DMS153 (cell line): Measurements from ENCODE around the gene DUSP3.

ENCODE experiments used
- DNase-seq: peaks from one replicate; lab custom pipeline; 2025; lab: John Stamatoyannopoulos, UW

Gene DUSP3

GRCh38 chr17:43732958-43733357, 45.8 kb downstream of the DUSP3 start:
- DNase-seq: no peak

GRCh38 chr17:43728081-43728480, 50.7 kb downstream of the DUSP3 start:
- DNase-seq: no peak

DNA sequence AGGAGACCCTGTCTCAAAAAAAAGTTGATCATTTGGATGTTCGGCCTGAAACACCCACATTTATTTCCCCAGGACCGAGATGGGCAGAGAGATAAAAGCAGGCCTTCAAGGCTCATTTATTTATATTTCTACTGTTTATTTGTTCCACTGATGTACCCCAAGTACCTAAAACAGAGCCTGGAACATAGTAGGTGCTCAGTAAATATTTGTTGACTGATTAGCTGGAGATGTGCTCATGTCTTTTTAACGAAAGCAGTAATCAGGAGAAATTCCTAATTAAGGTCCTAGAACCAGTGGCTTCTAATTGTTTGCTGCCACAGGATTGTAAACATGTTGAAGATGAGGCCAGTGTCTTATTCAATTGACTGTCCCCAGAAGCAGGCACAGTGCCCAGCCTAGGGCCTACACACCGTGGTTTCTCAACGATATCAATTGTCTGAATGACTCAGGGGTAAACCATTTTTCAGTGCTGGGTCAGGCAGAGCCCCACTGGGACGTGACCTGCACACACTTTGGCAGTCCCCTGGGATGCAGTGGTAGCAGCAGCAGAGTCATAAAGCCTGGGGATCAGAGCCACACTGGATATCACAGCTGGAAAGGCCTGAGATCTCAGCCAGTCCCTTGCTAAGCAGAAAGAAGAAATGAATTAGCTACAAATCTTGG, 54.9 kb downstream of the DUSP3 start:
- DNase-seq: no peak

DNA sequence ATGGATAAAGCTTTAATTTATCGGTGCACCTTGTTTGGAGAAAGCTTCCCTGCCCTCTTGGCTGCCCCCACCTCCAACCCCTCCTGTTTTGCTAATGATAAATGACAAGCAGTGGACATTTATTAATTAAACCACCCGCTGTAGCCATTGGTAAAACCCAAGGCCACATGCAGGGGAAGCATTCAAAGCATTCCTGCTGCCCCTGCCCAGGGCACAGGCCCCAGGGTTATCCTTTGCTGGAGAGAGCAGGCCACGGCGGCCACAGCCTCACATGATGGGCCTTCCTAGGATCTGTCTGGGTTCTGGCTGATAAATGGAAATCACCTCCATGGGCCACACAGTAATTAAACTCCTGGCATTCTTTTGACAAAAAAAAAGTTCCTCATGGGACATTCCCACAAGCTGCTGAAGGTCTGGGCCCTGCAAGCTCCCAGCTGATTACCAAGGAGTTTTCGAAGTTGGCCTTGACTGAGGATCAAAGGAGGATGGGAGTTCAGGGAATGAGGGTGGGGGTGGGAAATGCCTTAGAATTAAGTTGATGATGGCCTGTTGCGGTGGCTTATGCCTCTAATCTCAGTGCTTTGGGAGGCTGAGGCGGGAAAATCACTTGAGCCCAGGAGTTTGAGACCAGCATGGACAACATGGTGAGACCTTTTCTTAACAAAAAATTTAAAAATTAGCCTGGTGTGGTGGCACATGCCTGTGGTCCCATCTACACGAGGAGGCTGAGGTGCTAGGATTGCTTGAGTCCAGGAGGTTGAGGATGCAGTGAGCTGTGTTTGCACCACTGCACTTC, 55.7 kb downstream of the DUSP3 start:
- no peak for DNase-seq

- DNase-seq: no peak
Observed at GRCh38 chr17:43722269-43722619, 56.5 kb downstream of the DUSP3 start.

DNA sequence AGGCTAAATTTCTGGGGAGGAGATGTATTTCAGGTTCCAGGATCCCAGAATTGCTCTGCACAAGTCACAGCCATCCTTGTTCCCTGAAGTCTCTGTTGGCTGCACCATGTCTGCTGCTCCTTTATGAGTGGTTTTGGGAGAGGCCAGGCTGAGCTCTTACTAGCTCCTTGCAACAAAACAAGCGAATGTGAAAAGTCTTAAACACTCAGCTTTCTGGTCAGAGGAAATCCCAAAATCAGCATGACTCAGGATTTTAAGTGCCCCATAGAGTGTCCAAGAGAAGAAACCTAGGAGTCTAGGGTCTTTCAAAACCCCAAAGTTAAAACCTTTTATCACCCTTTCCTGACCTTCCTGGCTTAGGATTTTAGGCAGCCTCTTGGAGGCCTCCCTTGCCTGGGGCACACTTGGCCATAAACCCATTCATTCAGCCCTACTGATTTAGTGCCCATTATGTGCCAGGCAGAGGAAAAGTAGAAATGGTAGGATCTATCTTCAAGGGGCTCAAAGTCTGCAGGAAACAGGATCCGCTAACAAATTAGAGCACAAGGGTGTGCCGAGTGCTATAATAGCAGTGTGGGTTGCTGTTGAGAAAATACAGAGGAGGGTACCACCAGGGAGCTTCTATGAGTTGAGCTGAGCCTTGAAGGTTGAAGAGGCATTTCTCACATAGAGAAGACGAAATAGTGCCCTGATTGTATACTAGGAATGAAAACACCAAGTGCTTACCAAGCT, 57.1 kb downstream of the DUSP3 start:
- no peak for DNase-seq

DNA sequence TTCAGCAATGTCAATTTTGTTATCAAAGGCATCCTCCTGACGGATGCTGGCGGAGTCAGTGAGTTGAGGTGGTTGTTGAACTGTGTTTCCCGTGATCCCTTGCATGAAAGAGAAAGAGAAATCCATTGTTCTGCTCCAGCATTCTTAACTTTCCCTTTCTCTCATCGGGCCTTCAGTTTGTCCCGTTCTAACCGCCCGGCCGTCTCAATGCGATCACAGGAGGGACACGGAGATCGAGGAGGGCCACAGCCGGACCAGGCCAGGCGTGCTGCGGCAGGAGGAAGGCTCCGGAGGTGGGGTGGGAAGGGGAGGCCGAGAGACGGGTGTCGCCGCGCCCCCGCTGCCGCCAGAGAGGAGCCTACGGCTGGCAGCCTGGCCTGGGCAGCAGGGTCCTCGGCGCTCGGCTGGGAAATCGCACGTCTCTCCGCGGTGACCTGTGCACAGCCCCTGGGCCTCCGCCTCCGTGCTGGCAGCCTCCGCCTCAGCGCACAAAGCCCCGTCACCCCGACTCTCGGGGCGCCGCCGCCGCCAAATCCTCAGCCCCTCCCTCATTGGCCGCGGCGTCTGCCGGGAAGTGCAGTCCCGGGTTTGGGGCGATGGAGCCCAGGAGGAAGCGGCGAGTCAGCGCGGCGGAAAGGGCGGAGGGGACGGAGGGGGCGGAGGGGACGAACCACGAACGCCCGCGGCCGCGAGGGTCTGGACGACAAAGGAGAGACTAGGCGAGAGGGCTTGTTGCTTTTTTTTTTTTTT, 58.3 kb downstream of the DUSP3 start:
- peak; percentile 28 for DNase-seq

DNA sequence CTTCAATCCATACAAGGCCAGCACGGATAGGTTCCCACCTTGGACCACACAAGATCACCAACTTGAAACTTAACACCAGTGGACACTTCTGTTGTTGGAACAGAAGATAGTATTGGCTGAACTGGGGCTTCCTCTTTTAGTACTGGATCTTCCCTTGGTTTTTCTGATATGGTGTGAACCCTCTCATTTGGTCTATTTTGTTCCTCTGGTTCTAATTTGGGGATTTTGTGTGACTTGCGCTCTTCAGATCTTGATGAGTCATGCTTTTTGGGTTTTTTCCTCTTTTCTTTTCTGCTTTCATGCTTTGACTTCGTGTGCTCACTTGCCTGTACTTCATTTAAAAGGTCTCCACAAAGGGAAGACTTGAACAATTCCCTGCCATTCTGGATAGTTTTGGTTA, 59.2 kb downstream of the DUSP3 start:
- no peak for DNase-seq

GRCh38 chr17:43718544-43718943, 60.2 kb downstream of the DUSP3 start:
- DNase-seq: no peak

- DNase-seq: no peak
Observed at GRCh38 chr17:43717913-43718312, 60.9 kb downstream of the DUSP3 start.
